Endothelial cell of umbilical vein (primary cell): ENCODE results near the gene LANCL1. TPM values are rescaled to one million over a fixed set of nuclear protein-coding genes. Genes with fewer than 3 reads are reported as not detected.

ENCODE experiments used
- BruUV-seq: library from RNA; stranded (reverse); fragments of 400-500 nt; replicated peaks from 2 replicates; lab custom pipeline; 2021; lab: Mats Ljungman, UMichigan
- CTCF ChIA-PET: fragments of 300-600, 350-600 bp; sonication (Branson Sonifier 250); formaldehyde crosslinking; loops from one replicate; lab custom pipeline; 2021; ENCODE audit warnings: antibody characterized with exemption, inconsistent platforms; lab: Charles Lee
- POLR2A ChIA-PET: fragments of 300-600, 350-600 bp; sonication (Branson Sonifier 250); formaldehyde crosslinking; loops from one replicate; lab custom pipeline; 2021; ENCODE audit warnings: antibody characterized with exemption, inconsistent platforms; lab: Charles Lee
- DNase-seq: peaks from one replicate; pipeline ENCODE4 v3.0.0-alpha.2; 2011; ENCODE audit warnings: low read depth, low spot score
- FAIRE-seq: peaks from 2 replicates; lab custom pipeline; 2011; peaks lifted over from hg19 to GRCh38; lab: Jason Lieb, UNC
- H2AFZ ChIP-seq: 2 replicates; pipeline ENCODE4 v1.6.0; 2012; ENCODE audit warnings: low read depth, low read length, control low read depth, inconsistent platforms
- H3K27ac ChIP-seq: 2 replicates; pipeline ENCODE4 v1.5.1; 2011; ENCODE audit warnings: low read depth, mild to moderate bottlenecking, control low read depth, low read length, moderate library complexity; ENCODE audit not compliant: insufficient read depth
- H3K27me3 ChIP-seq, 2 experiments: 2 replicates each; pipeline versions ENCODE4 v1.6.0 to v1.6.1; 2011; ENCODE audit warnings: low read length in 2 of 2, mixed read lengths in 1 of 2; ENCODE audit not compliant: control insufficient read depth in 2 of 2, insufficient read depth in 2 of 2
- H3K36me3 ChIP-seq, 2 experiments: 2 replicates in 1 of 2; 3 replicates in 1 of 2; pipeline ENCODE4 v1.5.1; 2011; ENCODE audit warnings: low read length in 2 of 2, mild to moderate bottlenecking in 1 of 2, moderate library complexity in 1 of 2; ENCODE audit not compliant: control insufficient read depth in 2 of 2, insufficient read depth in 2 of 2; ENCODE audit errors: extremely low read depth in 1 of 2
- H3K4me1 ChIP-seq: 3 replicates; pipeline ENCODE4 v1.5.1; 2011; ENCODE audit warnings: mild to moderate bottlenecking, low read length; ENCODE audit not compliant: control insufficient read depth, insufficient read depth; ENCODE audit errors: extremely low read depth
- H3K4me2 ChIP-seq: 2 replicates; pipeline ENCODE4 v1.6.1; 2011; ENCODE audit warnings: low read length, control low read depth, mixed read lengths; ENCODE audit not compliant: insufficient read depth
- H3K4me3 ChIP-seq, 3 experiments: fragments of 200-600 bp in 1 of 3; sonication (generic), shearing (Covaris generic) in 1 of 3; replicated peaks in 1 of 3; 2 replicates each; pipeline ENCODE4 v1.5.1; 2011 to 2016; ENCODE audit warnings: control low read depth in 3 of 3, low read length in 3 of 3, mild to moderate bottlenecking in 2 of 3, inconsistent platforms in 1 of 3, low read depth in 1 of 3, moderate library complexity in 1 of 3; ENCODE audit not compliant: insufficient read depth in 1 of 3
- H3K79me2 ChIP-seq: 2 replicates; pipeline ENCODE4 v1.6.0; 2012; ENCODE audit warnings: low read length, inconsistent platforms; ENCODE audit not compliant: control insufficient read depth, insufficient read depth
- H3K9ac ChIP-seq: replicated peaks from 2 replicates; pipeline ENCODE3; 2011; ENCODE audit warnings: low read length, control low read depth; ENCODE audit not compliant: insufficient read depth; ENCODE audit errors: extremely low read depth
- H3K9me1 ChIP-seq: replicated peaks from 3 replicates; pipeline ENCODE4 v1.6.0; 2011; ENCODE audit warnings: mild to moderate bottlenecking, low read length; ENCODE audit not compliant: control insufficient read depth, insufficient read depth; ENCODE audit errors: extremely low read depth
- H3K9me3 ChIP-seq: replicated peaks from 2 replicates; pipeline ENCODE4 v1.5.1; 2012; ENCODE audit warnings: low read length, inconsistent platforms; ENCODE audit not compliant: control insufficient read depth, insufficient read depth
- H4K20me1 ChIP-seq: replicated peaks from 2 replicates; pipeline ENCODE3; 2011; ENCODE audit warnings: mild to moderate bottlenecking, low read length; ENCODE audit not compliant: control insufficient read depth, insufficient read depth; ENCODE audit errors: extremely low read depth
- CTCF ChIP-seq, 2 donors: IDR thresholded peaks; 1 replicate in 1 of 2; 2 replicates in 1 of 2; pipeline ENCODE4 v1.5.1; 2011; ENCODE audit warnings: low read length in 2 of 2, mild to moderate bottlenecking in 2 of 2, moderate library complexity in 2 of 2, control low read depth in 1 of 2, inconsistent platforms in 1 of 2, low read depth in 1 of 2; ENCODE audit not compliant: insufficient read depth in 1 of 2; ENCODE audit errors: extremely low read depth in 1 of 2
- EZH2 ChIP-seq: IDR thresholded peaks from 2 replicates; pipeline ENCODE4 v1.6.1; 2012; ENCODE audit warnings: borderline replicate concordance, low read depth, mild to moderate bottlenecking, moderate library complexity, low read length, inconsistent platforms; ENCODE audit not compliant: severe bottlenecking
- FOS ChIP-seq: IDR thresholded peaks from 2 replicates; pipeline ENCODE4 v1.6.1; 2011; ENCODE audit warnings: mild to moderate bottlenecking, low read length, moderate library complexity, borderline replicate concordance; ENCODE audit not compliant: insufficient read depth
- GATA2 ChIP-seq: IDR thresholded peaks from 2 replicates; pipeline ENCODE4 v1.7.0; 2011; ENCODE audit warnings: low read depth, mild to moderate bottlenecking, moderate library complexity, mixed read lengths, low read length; ENCODE audit not compliant: insufficient read length, insufficient read depth
- JUN ChIP-seq: IDR thresholded peaks from 2 replicates; pipeline ENCODE4 v1.6.1; 2011; ENCODE audit warnings: borderline replicate concordance, low read depth; ENCODE audit not compliant: insufficient read length, insufficient read depth
- MAX ChIP-seq: IDR thresholded peaks from 2 replicates; pipeline ENCODE4 v1.6.1; 2011; ENCODE audit not compliant: insufficient read depth, insufficient read length
- MYC ChIP-seq: IDR thresholded peaks from one replicate; pipeline ENCODE4 v1.6.1; 2011; ENCODE audit warnings: mild to moderate bottlenecking, low read depth, low read length
- POLR2A ChIP-seq: IDR thresholded peaks from 2 replicates; pipeline ENCODE4 v1.6.1; 2012; ENCODE audit warnings: low read depth, mild to moderate bottlenecking, control low read depth, low read length
- POLR2AphosphoS5 ChIP-seq: IDR thresholded peaks from 2 replicates; pipeline ENCODE4 v1.6.1; 2012; ENCODE audit warnings: low read depth, mild to moderate bottlenecking, control low read depth, low read length, moderate library complexity; ENCODE audit not compliant: insufficient read depth
- dilution Hi-C: fragments of 300-500 bp; cut with MboI; formaldehyde crosslinking; loops from one replicate; pipeline ENCODE4 v1.15.0; 2019; ENCODE audit warnings: low sequenced_read_pairs; ENCODE audit not compliant: extremely low pct_ligation_motif_present
- intact Hi-C: fragments of 100-400 bp; cut with micrococcal nuclease; formaldehyde crosslinking; loops from one replicate; pipeline ENCODE4 v1.10.0; 2022
- polyA plus RNA-seq, 4 experiments: library from polyadenylated mRNA; depleted of rRNA in 3 of 4; stranded (reverse) in 3 of 4; unstranded in 1 of 4; fragments of >200 nt; gene quantifications; 2 replicates each; pipeline versions ENCODE4 v1.2.1 to v1.2.3, GENCODE V29; 2011 to 2012; ENCODE audit warnings: missing spikeins in 1 of 4
- total RNA-seq: library from RNA; stranded (reverse); gene quantifications from 2 replicates; pipeline ENCODE4 v1.2.3, GENCODE V29; 2021

Gene LANCL1
- total and polyA plus RNA-seq, 2 donors (not counting 3 experiments of a cell fraction or from before 2014, with no cell fraction given), result 22.9 to 24.2 TPM

- TF ChIP-seq JUN (no peak), MAX (no peak), EZH2 (no peak), MYC (no peak), POLR2A (no peak), POLR2AphosphoS5 (no peak), CTCF (IDR thresholded peaks at IDR 0.05; ENCODE audit: extremely low read depth in 1 of 2, insufficient read depth in 1 of 2, low read depth in 1 of 2, low read length in 2 of 2) (no peak), GATA2 (no peak), FOS (no peak)
- no peak for DNase-seq
- no peaks in the 10 kb centered on the region for H3K9me3 ChIP-seq
- H3K79me2 ChIP-seq, result no peaks in the 10 kb centered on the region
- H3K27ac ChIP-seq, result no peak overlapping the region
- ChIA-PET CTCF (no interaction called here), POLR2A (no interaction called here)
- no peak for FAIRE-seq
- intact Hi-C loops, result no loop called here
- BruUV-seq, result no TSS peak
- H2AFZ ChIP-seq, result no peak overlapping the region
- no peaks in the 10 kb centered on the region for H3K27me3 ChIP-seq
- no peaks in the 10 kb centered on the region for H4K20me1 ChIP-seq
- no peaks in the 10 kb centered on the region for H3K4me1 ChIP-seq
- dilution Hi-C loops, result no loop called here
- H3K9me1 ChIP-seq, result no peaks in the 10 kb centered on the region
- H3K4me2 ChIP-seq, result no peak overlapping the region
- peaks cover 0 to 2% of the 10 kb centered on the region in 2 experiments for H3K36me3 ChIP-seq
- no peak overlapping the region for H3K4me3 ChIP-seq
- no peak overlapping the region for H3K9ac ChIP-seq
Observed at GRCh38 chr2:210432633-210433032, 43.9 kb downstream of the LANCL1 start.
